Transverse colon (tissue), 4 donors: ENCODE measurements around the gene GPC6. TPM values are rescaled to one million over a fixed set of nuclear protein-coding genes. Genes with fewer than 3 reads are reported as not detected.

Experiments
- DNase-seq: peaks from one replicate; pipeline ENCODE4 v3.0.0-alpha.2; 2019
- H3K27ac ChIP-seq, 4 donors: fragments of 200-600 bp; sonication (generic); 2 replicates each; pipeline ENCODE4 v1.5.1; 2016 to 2018; ENCODE audit warnings: inconsistent platforms in 4 of 4
- H3K27me3 ChIP-seq: fragments of 200-600 bp; sonication (generic); 2 replicates; pipeline ENCODE4 v1.5.1; 2017; ENCODE audit warnings: inconsistent platforms
- H3K36me3 ChIP-seq, 4 donors: fragments of 200-600 bp; sonication (generic); 2 replicates each; pipeline ENCODE4 v1.5.1; 2017 to 2019; ENCODE audit warnings: inconsistent platforms in 4 of 4
- H3K4me1 ChIP-seq, 4 donors: fragments of 200-600 bp; sonication (generic); 2 replicates each; pipeline ENCODE4 v1.5.1; 2017 to 2020; ENCODE audit warnings: inconsistent platforms in 4 of 4
- H3K4me3 ChIP-seq, 4 donors: fragments of 200-600 bp; sonication (generic); 1 replicate in 1 of 4; 2 replicates in 3 of 4; pipeline versions ENCODE4 v1.5.1 to v1.6.1; 2017 to 2019; ENCODE audit warnings: inconsistent platforms in 4 of 4
- H3K9me3 ChIP-seq, 2 donors: fragments of 200-600 bp; sonication (generic); 2 replicates each; pipeline ENCODE4 v1.5.1; 2017 to 2019; ENCODE audit warnings: inconsistent platforms in 2 of 2
- EP300 ChIP-seq: sonication (generic); formaldehyde crosslinking; IDR thresholded peaks from one replicate; pipeline ENCODE4 v1.6.1; 2017; ENCODE audit warnings: antibody characterized with exemption, low read depth
- POLR2A ChIP-seq: fragments of 450-650 bp; IDR thresholded peaks from one replicate; pipeline ENCODE4 v1.6.1; 2016; ENCODE audit warnings: antibody characterized with exemption, mild to moderate bottlenecking, moderate library complexity
- POLR2AphosphoS5 ChIP-seq, 3 donors: sonication (generic); formaldehyde crosslinking; IDR thresholded peaks; one replicate each; pipeline ENCODE4 v1.6.1; 2016; ENCODE audit warnings: antibody characterized with exemption in 3 of 3
- WGBS, 2 donors: methylation state at CpG; one replicate each; pipeline ENCODE4 v1.1.5; 2018; ENCODE audit warnings: low coverage in 1 of 2; 5-methylcytosine and 5-hydroxymethylcytosine counted together
- in situ Hi-C, 4 donors: fragments of 200-750 bp; cut with MboI; loops; one replicate each; pipeline versions ENCODE4 v1.15.0 to v1.15.1; 2017; ENCODE audit warnings: low sequenced_read_pairs in 3 of 4, low pct_ligation_motif_present in 1 of 4, low pct_unique_long_range_greater_than_20kb in 1 of 4
- intact Hi-C: fragments of 100-400 bp; cut with DNase I; formaldehyde crosslinking; loops from one replicate; pipeline ENCODE4 v1.15.1; 2023; ENCODE audit warnings: low total_unique reads
- total RNA-seq, 4 donors: library from RNA; depleted of rRNA; stranded (reverse); fragments of >200 nt; gene quantifications; one replicate each; pipeline ENCODE4 v1.1.0, GENCODE V29; 2016
- TF ChIP-seq, protein P1 (sequence below), 5 experiments: fragments of 200-600 bp in 3 of 5; fragments of 450-650 bp in 2 of 5; sonication (generic) in 3 of 5; IDR thresholded peaks; 1 replicate in 2 of 5; 2 replicates in 3 of 5; pipeline ENCODE4 v1.5.1; 2016 to 2017; ENCODE audit warnings: antibody characterized with exemption in 5 of 5, inconsistent platforms in 3 of 5, mild to moderate bottlenecking in 2 of 5, moderate library complexity in 1 of 5

Gene GPC6
- total RNA-seq, 4 donors from 2014 or later = 0.75 to 5.7 (median 4.0) TPM

GRCh38 chr13:94112227-94112626 lies 885.6 kb downstream of the GPC6 start:
- H3K4me3 ChIP-seq = no peak overlapping the region
- H3K9me3 ChIP-seq = no peaks in the 10 kb centered on the region
- peaks cover 0 to 2% (median 0%) of the 10 kb centered on the region in 4 donors for H3K4me1 ChIP-seq
- H3K27ac ChIP-seq = no peak overlapping the region
- no peaks in the 10 kb centered on the region for H3K36me3 ChIP-seq
- TF ChIP-seq POLR2A (no peak), POLR2AphosphoS5 (IDR thresholded peaks at IDR 0.05) (no peak), EP300 (no peak)
- TF ChIP-seq, protein P1, sequence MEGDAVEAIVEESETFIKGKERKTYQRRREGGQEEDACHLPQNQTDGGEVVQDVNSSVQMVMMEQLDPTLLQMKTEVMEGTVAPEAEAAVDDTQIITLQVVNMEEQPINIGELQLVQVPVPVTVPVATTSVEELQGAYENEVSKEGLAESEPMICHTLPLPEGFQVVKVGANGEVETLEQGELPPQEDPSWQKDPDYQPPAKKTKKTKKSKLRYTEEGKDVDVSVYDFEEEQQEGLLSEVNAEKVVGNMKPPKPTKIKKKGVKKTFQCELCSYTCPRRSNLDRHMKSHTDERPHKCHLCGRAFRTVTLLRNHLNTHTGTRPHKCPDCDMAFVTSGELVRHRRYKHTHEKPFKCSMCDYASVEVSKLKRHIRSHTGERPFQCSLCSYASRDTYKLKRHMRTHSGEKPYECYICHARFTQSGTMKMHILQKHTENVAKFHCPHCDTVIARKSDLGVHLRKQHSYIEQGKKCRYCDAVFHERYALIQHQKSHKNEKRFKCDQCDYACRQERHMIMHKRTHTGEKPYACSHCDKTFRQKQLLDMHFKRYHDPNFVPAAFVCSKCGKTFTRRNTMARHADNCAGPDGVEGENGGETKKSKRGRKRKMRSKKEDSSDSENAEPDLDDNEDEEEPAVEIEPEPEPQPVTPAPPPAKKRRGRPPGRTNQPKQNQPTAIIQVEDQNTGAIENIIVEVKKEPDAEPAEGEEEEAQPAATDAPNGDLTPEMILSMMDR (IDR thresholded peaks at IDR 0.05) = no peak
- intact Hi-C loops = no loop called here
- no peaks in the 10 kb centered on the region for H3K27me3 ChIP-seq
- 19 to 51% methylated on average over 3 of the region's 3 CpGs for WGBS, 2 donors
- no peak for DNase-seq
- in situ Hi-C loops = no loop called here

DNA sequence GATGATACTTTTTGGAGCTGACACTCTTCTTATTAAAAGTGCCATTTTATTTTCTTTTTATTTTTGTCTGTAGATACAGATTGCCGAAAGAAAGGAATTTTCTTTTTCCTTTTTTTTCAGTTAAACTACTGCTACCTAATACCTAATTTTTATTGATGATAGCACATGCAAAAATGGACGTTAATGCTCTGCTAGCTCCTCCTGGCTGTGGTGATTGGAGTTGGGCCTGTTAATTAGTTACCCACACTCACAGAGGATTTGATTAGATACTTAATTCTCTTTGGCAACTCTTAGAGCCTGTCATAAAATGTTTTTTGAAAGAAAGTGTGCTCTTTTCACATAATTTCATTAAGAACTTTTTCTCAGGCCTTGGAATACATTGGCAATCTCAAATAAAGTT lies 886.1 kb downstream of the GPC6 start:
- no peaks in the 10 kb centered on the region for H3K9me3 ChIP-seq

GRCh38 chr13:94113245-94113644 lies 886.6 kb downstream of the GPC6 start:
- in situ Hi-C loops = no loop called here
- intact Hi-C loops = no loop called here
- H3K4me1 ChIP-seq = peaks cover 0 to 2% (median 0%) of the 10 kb centered on the region in 4 donors
- H3K4me3 ChIP-seq = no peak overlapping the region
- no peaks in the 10 kb centered on the region for H3K9me3 ChIP-seq
- no peak for DNase-seq
- H3K27me3 ChIP-seq = no peaks in the 10 kb centered on the region
- no peaks in the 10 kb centered on the region for H3K36me3 ChIP-seq
- no peak overlapping the region for H3K27ac ChIP-seq
- TF ChIP-seq POLR2A = no peak
- TF ChIP-seq EP300 = no peak
- no peak for TF ChIP-seq POLR2AphosphoS5 (IDR thresholded peaks at IDR 0.05)
- TF ChIP-seq, protein P1 (IDR thresholded peaks at IDR 0.05) = no peak

More for the DNA sequence above, 886.1 kb downstream of the GPC6 start:
- Histone ChIP-seq H3K4me1 (peaks cover 0 to 2% (median 0%) of the 10 kb centered on the region in 4 donors), H3K4me3 (no peak overlapping the region), H3K27ac (no peak overlapping the region), H3K36me3 (no peaks in the 10 kb centered on the region), H3K27me3 (no peaks in the 10 kb centered on the region)
- WGBS, 2 donors = 67 to 74% methylated on average over 2 of the region's 2 CpGs
- no peak for TF ChIP-seq EP300
- no peak for TF ChIP-seq POLR2AphosphoS5 (IDR thresholded peaks at IDR 0.05)
- no peak for TF ChIP-seq POLR2A
- TF ChIP-seq, protein P1 (IDR thresholded peaks at IDR 0.05) = no peak
- no peak for DNase-seq
- in situ Hi-C loops = no loop called here
- intact Hi-C loops = no loop called here

DNA sequence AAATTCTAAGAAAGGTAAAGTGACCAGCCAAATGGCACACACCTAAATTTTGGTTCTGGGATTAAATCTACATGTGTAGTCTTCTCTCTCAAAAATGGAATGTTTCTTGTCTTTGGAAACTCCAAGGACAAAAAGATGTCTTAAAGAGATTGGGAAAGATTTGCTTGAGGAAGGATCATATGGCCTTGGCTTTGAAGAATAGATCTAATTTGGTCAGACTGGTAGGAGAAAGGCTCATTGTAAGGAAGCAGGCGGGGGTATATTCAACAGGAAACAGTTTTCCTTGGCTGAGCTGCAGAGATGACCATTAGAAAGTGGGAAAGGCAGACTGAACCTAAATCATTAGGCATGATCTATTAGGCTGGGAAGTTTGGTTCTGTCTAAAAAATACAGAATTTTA lies 887.6 kb downstream of the GPC6 start:
- 78 to 80% methylated on average over 1 of the region's 1 CpG for WGBS, 2 donors
- in situ Hi-C loops = no loop called here
- Histone ChIP-seq H3K4me1 (peaks cover 0 to 4% (median 0%) of the 10 kb centered on the region in 4 donors), H3K27ac (no peak overlapping the region), H3K4me3 (no peak overlapping the region), H3K36me3 (no peaks in the 10 kb centered on the region), H3K9me3 (no peaks in the 10 kb centered on the region), H3K27me3 (no peaks in the 10 kb centered on the region)
- TF ChIP-seq EP300 (no peak), POLR2A (no peak)
- intact Hi-C loops = no loop called here
- DNase-seq = no peak

DNA sequence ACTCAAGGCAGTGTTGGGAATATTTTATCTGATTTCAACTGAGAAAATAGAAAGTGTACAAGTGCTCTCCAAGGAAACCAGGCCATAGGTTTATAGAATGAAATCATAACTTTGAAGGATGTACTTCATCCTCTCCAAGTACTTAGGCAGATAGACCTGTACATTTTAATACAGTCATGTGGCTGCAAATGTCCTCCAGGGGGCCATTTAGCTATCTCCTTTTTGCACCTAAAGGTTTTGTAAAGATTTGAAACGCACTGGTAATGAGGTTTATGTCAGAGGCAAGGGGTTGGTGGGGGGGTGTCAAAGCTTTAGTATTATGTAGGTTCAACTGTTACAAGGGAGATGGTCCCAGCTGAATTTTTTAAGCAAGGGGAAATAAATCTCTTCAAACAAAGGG lies 888.4 kb downstream of the GPC6 start:
- Histone ChIP-seq H3K27me3 (no peaks in the 10 kb centered on the region), H3K36me3 (no peaks in the 10 kb centered on the region), H3K4me3 (no peak overlapping the region), H3K9me3 (no peaks in the 10 kb centered on the region), H3K27ac (no peak overlapping the region), H3K4me1 (peaks cover 0 to 8% (median 0%) of the 10 kb centered on the region in 4 donors)
- intact Hi-C loops = no loop called here
- in situ Hi-C loops = no loop called here
- DNase-seq = no peak
- TF ChIP-seq EP300 (no peak), POLR2AphosphoS5 (IDR thresholded peaks at IDR 0.05) (no peak), POLR2A (no peak)
- TF ChIP-seq, protein P1 (IDR thresholded peaks at IDR 0.05) = no peak
- 59 to 71% methylated on average over 1 of the region's 1 CpG for WGBS, 2 donors
